A673 (cell line): ENCODE results near the gene ARHGAP32. TPM values are rescaled to one million over a fixed set of nuclear protein-coding genes. Genes with fewer than 3 reads are reported as not detected.

Source experiments
- BruUV-seq: library from RNA; stranded (reverse); fragments of 400-500 nt; replicated peaks from 2 replicates; lab custom pipeline; 2021; lab: Mats Ljungman, UMichigan
- CTCF ChIA-PET: fragments of 300-600 bp; sonication (Branson Sonifier 250); formaldehyde crosslinking; loops from one replicate; lab custom pipeline; 2022; ENCODE audit warnings: antibody characterized with exemption; lab: Charles Lee
- POLR2A ChIA-PET: fragments of 300-600 bp; sonication (Branson Sonifier 250); formaldehyde crosslinking; loops from one replicate; lab custom pipeline; 2022; ENCODE audit warnings: antibody characterized with exemption; ENCODE audit not compliant: low non-redundant PET; lab: Charles Lee
- DNase-seq: peaks from one replicate; pipeline ENCODE4 v3.0.0-alpha.2; 2015; ENCODE audit warnings: low spot score
- H3K27ac ChIP-seq: fragments of 200-600 bp; sonication (generic); 2 replicates; pipeline ENCODE4 v1.5.1; 2016; ENCODE audit warnings: mixed run types, low read depth, mild to moderate bottlenecking, mixed read lengths, antibody characterized with exemption, low read length; ENCODE audit not compliant: poor library complexity, severe bottlenecking
- H3K27me3 ChIP-seq: fragments of 200-600 bp; sonication (generic); replicated peaks from 2 replicates; pipeline ENCODE4 v1.6.1; 2017; ENCODE audit warnings: mixed run types, low read depth, mild to moderate bottlenecking, mixed read lengths, antibody characterized with exemption, low read length; ENCODE audit not compliant: insufficient read depth, poor library complexity
- H3K36me3 ChIP-seq: fragments of 200-600 bp; sonication (generic); 2 replicates; pipeline ENCODE4 v1.6.1; 2016; ENCODE audit warnings: mixed run types, mild to moderate bottlenecking, mixed read lengths, antibody characterized with exemption, low read length; ENCODE audit not compliant: insufficient read depth, poor library complexity, severe bottlenecking
- H3K4me1 ChIP-seq: fragments of 200-600 bp; sonication (generic); 2 replicates; pipeline ENCODE4 v1.6.1; 2017; ENCODE audit warnings: mixed run types, mild to moderate bottlenecking, mixed read lengths, antibody characterized with exemption, low read length; ENCODE audit not compliant: insufficient read depth, poor library complexity, severe bottlenecking
- H3K4me3 ChIP-seq: fragments of 200-600 bp; sonication (generic); 2 replicates; pipeline ENCODE4 v1.5.1; 2016; ENCODE audit warnings: low read depth, mixed run types, mild to moderate bottlenecking, mixed read lengths, low read length; ENCODE audit not compliant: poor library complexity, severe bottlenecking
- H3K9me3 ChIP-seq: fragments of 200-600 bp; sonication (generic); 2 replicates; pipeline ENCODE4 v1.6.1; 2016; ENCODE audit warnings: mixed run types, low read depth, mild to moderate bottlenecking, mixed read lengths, antibody characterized with exemption, low read length; ENCODE audit not compliant: poor library complexity, severe bottlenecking
- EZH2 ChIP-seq: fragments of 200-600 bp; sonication (generic); IDR thresholded peaks from 2 replicates; pipeline ENCODE4 v1.6.1; 2017; ENCODE audit warnings: borderline replicate concordance, low read depth, mild to moderate bottlenecking, mixed read lengths, antibody characterized with exemption, low read length; ENCODE audit not compliant: poor library complexity, severe bottlenecking
- intact Hi-C: fragments of 100-400 bp; cut with micrococcal nuclease; formaldehyde crosslinking; loops from one replicate; pipeline ENCODE4 v1.10.0; 2022; ENCODE audit not compliant: unreplicated experiment
- total RNA-seq: library from RNA; stranded (reverse); gene quantifications from 2 replicates; pipeline ENCODE4 v1.2.3, GENCODE V29; 2021
- TF ChIP-seq, protein P1 (sequence below): fragments of 300-800, 200-600 bp; sonication (generic); conservative IDR thresholded peaks from 2 replicates; pipeline ENCODE4 v1.5.1; 2017; ENCODE audit warnings: low read depth, mild to moderate bottlenecking, antibody characterized with exemption, low read length, moderate library complexity, mixed read lengths

Gene ARHGAP32
- total RNA-seq, 1 experiment from 2014 or later: 42.8 TPM

DNA sequence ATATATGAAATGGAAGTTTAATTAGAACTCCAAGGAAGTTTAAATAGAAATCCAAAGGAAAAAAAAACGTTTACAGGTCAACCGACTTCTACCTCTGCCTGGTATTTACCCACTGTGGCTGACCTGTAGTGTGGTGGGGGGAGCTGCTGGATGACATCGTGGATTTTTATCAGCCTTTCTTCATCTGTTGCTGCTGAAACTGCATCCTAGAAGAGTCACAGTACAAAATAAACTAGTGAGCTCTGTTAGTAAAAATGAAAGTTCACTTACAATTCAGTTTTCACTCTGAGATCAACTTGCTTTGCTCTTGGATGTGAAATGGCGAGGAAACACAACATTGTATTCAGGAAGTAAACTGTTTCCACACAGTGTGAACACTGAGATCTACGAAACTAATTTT lies 206.2 kb downstream of the ARHGAP32 start:
- ChIA-PET POLR2A (interaction anchor here (0.8 kb wide), 1 partner anchor 606 kb away, joined by 7 read pairs; no protein-coding TSS in a partner anchor), CTCF (no interaction called here)
- H3K9me3 ChIP-seq: no peaks in the 10 kb centered on the region
- BruUV-seq: no TSS peak
- intact Hi-C loops: no loop called here
- no peak overlapping the region for H3K4me3 ChIP-seq
- H3K27ac ChIP-seq: no peak overlapping the region
- peaks cover 5% of the 10 kb centered on the region for H3K36me3 ChIP-seq
- H3K4me1 ChIP-seq: no peaks in the 10 kb centered on the region
- DNase-seq: no peak
- no peaks in the 10 kb centered on the region for H3K27me3 ChIP-seq
- TF ChIP-seq EZH2: no peak
- TF ChIP-seq, protein P1, sequence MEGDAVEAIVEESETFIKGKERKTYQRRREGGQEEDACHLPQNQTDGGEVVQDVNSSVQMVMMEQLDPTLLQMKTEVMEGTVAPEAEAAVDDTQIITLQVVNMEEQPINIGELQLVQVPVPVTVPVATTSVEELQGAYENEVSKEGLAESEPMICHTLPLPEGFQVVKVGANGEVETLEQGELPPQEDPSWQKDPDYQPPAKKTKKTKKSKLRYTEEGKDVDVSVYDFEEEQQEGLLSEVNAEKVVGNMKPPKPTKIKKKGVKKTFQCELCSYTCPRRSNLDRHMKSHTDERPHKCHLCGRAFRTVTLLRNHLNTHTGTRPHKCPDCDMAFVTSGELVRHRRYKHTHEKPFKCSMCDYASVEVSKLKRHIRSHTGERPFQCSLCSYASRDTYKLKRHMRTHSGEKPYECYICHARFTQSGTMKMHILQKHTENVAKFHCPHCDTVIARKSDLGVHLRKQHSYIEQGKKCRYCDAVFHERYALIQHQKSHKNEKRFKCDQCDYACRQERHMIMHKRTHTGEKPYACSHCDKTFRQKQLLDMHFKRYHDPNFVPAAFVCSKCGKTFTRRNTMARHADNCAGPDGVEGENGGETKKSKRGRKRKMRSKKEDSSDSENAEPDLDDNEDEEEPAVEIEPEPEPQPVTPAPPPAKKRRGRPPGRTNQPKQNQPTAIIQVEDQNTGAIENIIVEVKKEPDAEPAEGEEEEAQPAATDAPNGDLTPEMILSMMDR: no peak

DNA sequence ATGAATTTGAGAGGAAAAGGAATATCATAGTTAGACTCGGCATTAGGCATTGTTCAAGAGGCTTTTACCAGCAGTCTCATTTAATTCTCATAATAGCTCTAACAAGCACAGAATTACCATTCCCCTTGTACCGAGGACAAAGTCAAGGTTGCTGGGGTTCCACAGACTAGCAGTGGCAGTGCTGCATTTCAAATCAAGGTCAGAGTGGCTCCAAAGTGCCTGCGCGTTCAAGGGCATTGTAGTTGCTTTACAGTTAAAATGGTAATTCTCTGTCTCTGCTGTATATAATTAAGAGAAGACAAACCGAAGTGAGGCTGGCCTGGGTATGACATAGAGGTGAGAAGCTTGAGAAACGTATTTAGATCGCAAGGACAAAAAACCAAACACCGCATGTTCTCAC lies 209.1 kb downstream of the ARHGAP32 start:
- Histone ChIP-seq H3K4me3 (no peak overlapping the region), H3K36me3 (peaks cover 13% of the 10 kb centered on the region), H3K4me1 (no peaks in the 10 kb centered on the region), H3K27ac (no peak overlapping the region), H3K27me3 (no peaks in the 10 kb centered on the region), H3K9me3 (no peaks in the 10 kb centered on the region)
- DNase-seq: no peak
- no TSS peak for BruUV-seq
- ChIA-PET POLR2A (no interaction called here), CTCF (no interaction called here)
- TF ChIP-seq, protein P1: no peak
- no peak for TF ChIP-seq EZH2
- intact Hi-C loops: no loop called here

DNA sequence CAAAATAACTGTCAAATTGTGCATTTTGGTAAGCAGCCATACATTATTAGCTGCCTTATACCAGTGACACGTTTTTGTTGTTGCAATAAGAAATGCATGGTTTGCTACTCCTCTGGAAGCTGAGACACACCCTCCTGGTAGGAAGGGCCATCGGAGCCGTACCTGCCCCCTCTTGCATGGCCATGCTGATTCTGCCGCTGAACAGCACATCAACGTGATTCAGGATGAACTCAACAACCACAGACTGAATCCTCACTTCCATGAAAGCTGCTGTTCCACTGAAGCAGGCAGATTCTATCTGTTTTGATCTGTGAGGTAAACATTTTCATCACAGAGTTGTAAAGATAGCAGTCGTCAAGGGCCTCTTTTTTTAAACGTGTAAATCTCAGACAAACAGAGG lies 210.9 kb downstream of the ARHGAP32 start:
- Histone ChIP-seq H3K4me3 (no peak overlapping the region), H3K27me3 (no peaks in the 10 kb centered on the region), H3K36me3 (peaks cover 20% of the 10 kb centered on the region), H3K4me1 (no peaks in the 10 kb centered on the region), H3K9me3 (no peaks in the 10 kb centered on the region), H3K27ac (no peak overlapping the region)
- no TSS peak for BruUV-seq
- POLR2A ChIA-PET: no interaction called here
- TF ChIP-seq, protein P1: no peak
- TF ChIP-seq EZH2: no peak
- intact Hi-C loops: no loop called here
- CTCF ChIA-PET: no interaction called here
- DNase-seq: no peak
